HG02943 (cell line): ENCODE results near the gene PCSK7.
"Not testable (repeated sequence)": the region's sequence is repeated elsewhere in the genome, so short reads cannot be mapped to it uniquely, and the experiment has no call there.

ENCODE experiments used
- ATAC-seq: cut with Tn5 transposase; IDR thresholded peaks from one replicate; pipeline ENCODE4 v1.9.1; 2021; ENCODE audit warnings: mild to moderate bottlenecking, low read depth, moderate library complexity; ENCODE audit not compliant: unreplicated experiment

Gene PCSK7

DNA sequence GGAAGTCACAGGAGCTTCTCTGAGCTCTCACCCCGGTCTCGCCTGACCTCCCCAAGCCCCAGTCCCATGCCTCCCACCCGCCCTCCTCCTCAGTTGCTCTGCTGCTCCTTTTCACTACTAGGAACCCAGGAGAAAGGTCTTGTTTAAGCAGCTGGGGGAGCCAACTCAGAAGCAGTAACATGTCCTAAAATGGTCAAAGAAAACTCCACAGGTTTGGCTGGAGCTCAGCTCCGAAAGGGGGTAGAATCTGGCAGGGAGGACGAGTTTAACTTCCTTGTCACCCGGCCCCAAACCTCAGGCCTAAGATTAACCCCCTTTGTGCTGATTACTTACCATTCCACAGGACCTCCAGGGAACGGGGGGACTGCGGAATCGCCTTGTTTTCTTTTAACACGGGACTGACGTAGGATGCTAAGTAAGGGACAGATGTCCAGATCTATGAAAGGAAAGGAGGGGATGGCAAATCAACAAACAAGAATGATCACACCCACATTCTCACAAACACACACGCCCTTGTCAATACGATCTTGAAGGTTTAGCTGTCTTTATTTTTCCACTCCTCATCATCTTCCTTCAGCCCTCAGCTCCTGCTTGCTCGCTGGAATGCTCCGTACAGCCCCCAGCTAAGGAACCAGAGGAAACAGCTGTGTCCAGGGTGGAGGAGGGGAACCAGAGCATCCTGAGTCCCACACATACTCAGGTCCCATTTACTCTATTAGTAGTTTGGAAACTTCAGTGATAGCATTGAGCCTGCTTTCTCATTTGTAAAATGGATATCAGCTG is 13.5 kb downstream of the PCSK7 start:
- no peak for ATAC-seq

GRCh38 chr11:117217141-117218084 is 14.5 kb downstream of the PCSK7 start:
- no peak for ATAC-seq

- ATAC-seq: no peak
Observed at GRCh38 chr11:117214404-117215110, 17.3 kb downstream of the PCSK7 start.

GRCh38 chr11:117212697-117213355 is 19.0 kb downstream of the PCSK7 start:
- no peak for ATAC-seq

DNA sequence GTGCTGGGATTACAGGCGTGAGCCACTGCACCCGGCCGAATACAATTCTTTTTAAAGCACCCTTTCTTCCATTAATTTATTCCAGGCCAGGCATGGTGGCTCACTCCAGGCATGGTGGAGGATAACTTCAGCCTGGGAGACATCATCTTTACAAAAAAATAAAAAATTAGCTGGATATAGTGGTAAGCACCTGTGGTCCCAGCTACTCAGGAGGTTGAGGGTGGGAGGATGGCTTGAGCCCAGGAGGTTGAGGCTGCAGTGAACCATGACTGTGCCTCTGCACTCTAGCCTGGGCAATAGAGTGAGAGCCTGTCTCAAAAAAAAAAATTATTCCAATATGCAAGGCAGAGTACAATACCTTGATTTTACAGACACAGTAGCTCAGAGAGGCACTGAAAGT is 21.3 kb downstream of the PCSK7 start:
- no peak for ATAC-seq

GRCh38 chr11:117209351-117210125 is 22.3 kb downstream of the PCSK7 start:
- ATAC-seq: not testable (repeated sequence)

- ATAC-seq: not testable (repeated sequence)
Observed at GRCh38 chr11:117208710-117209109, 23.2 kb downstream of the PCSK7 start.

GRCh38 chr11:117207481-117207880 is 24.4 kb downstream of the PCSK7 start:
- not testable (repeated sequence) for ATAC-seq

GRCh38 chr11:117206859-117207258 is 25.0 kb downstream of the PCSK7 start:
- not testable (repeated sequence) for ATAC-seq

GRCh38 chr11:117206111-117206510 is 25.8 kb downstream of the PCSK7 start:
- not testable (repeated sequence) for ATAC-seq

GRCh38 chr11:117205211-117205818 is 26.6 kb downstream of the PCSK7 start:
- ATAC-seq: no peak

DNA sequence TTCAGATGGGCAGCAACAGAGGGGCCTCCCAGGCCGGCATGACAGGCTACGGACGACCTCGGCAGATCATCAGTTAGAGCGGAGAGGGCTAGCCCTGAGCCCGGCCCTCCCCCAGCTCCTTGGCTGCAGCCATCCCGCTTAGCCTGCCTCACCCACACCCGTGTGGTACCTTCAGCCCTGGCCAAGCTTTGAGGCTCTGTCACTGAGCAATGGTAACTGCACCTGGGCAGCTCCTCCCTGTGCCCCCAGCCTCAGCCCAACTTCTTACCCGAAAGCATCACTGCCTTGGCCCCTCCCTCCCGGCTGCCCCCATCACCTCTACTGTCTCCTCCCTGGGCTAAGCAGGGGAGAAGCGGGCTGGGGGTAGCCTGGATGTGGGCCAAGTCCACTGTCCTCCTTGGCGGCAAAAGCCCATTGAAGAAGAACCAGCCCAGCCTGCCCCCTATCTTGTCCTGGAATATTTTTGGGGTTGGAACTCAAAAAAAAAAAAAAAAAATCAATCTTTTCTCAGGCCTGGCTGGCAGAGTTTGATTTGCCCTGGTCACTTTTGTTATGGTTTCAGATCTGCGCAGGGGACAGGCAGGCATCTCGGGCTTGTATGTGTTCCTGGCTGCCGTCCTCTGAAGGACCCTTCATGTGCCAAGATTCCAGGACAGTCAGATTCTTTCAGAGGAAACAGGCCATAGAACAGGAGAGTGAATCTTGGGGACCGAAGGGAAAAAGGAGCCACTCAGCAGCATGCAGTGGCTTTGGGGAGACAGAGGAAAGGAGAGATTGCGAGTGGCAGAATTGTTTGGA is 27.4 kb downstream of the PCSK7 start:
- ATAC-seq: no peak

- ATAC-seq: no peak
Observed at GRCh38 chr11:117203069-117203407, 28.8 kb downstream of the PCSK7 start.

GRCh38 chr11:117202386-117203068 is 29.3 kb downstream of the PCSK7 start:
- ATAC-seq: no peak

- ATAC-seq: no peak
Observed at GRCh38 chr11:117201658-117202305, 30.1 kb downstream of the PCSK7 start.

DNA sequence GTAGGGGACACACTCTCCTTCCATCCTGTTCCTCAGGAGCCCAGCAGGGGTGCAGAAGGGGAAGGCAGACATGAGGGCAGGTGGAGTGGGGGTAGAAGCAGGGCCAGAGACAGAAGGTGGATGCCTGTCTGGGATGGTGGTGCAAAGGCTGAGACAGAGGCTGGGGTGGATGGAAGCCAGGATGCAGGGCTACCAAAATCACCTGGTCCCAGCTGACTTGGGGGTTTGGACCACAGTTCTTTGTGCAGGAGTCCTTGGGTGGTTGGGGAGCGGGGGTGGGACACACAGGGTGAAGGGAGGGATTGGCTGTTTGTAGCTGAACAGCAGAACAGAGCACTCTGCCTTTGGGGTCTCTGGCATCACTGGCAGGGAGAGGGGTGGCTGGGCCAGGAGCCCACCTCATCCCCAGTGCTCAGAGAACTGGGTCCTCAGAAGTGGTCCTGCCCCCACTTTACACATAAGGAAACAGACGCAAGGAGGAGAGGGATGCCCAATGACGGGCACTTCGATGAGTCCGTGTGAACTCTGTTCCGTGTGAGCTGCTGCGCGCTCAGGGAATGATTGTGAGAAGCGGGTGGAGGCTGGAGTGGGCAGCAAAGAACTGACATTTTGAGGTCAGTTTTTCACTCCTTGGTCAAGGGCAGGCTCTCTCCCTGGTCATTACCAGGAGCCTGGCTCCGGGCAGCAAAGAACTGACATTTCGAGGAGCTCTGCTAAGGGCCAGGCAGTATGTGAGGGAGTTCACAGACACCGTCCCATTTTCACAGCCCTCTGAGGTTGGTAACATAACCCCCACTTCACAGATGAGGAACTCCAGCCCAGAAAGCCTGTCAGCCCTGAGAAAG is 30.8 kb downstream of the PCSK7 start:
- ATAC-seq: no peak
